Ovary (tissue), 9 donors: ENCODE results near the gene DYRK1A. TPM values are rescaled to one million over a fixed set of nuclear protein-coding genes. Genes with fewer than 3 reads are reported as not detected.

Experiments used
- DNase-seq, 5 donors: peaks; one replicate each; pipeline ENCODE4 v3.0.0-alpha.2; 2019 to 2020
- H3K27ac ChIP-seq, 2 donors: fragments of 200-600 bp; one replicate each; pipeline versions ENCODE4 v1.5.1 to v1.8.0; 2019 to 2022
- H3K27me3 ChIP-seq: fragments of 200-600 bp; one replicate; pipeline ENCODE4 v1.8.0; 2022
- H3K36me3 ChIP-seq: fragments of 200-600 bp; sonication (generic); one replicate; pipeline ENCODE4 v1.5.1; 2019
- H3K4me1 ChIP-seq: one replicate; pipeline ENCODE4 v1.8.1; 2013; ENCODE audit warnings: mild to moderate bottlenecking, moderate library complexity; ENCODE audit not compliant: insufficient read depth
- H3K4me3 ChIP-seq: fragments of 200-600 bp; sonication (generic); one replicate; pipeline ENCODE4 v1.5.1; 2017
- H3K9me3 ChIP-seq, 2 donors: fragments of 200-600 bp in 1 of 2; sonication (generic) in 1 of 2; one replicate each; pipeline versions ENCODE4 v1.5.1 to v1.8.1; 2013 to 2019; ENCODE audit warnings: mild to moderate bottlenecking in 1 of 2, moderate library complexity in 1 of 2
- EP300 ChIP-seq: sonication (generic); formaldehyde crosslinking; IDR thresholded peaks from one replicate; pipeline ENCODE4 v1.6.1; 2017; ENCODE audit warnings: antibody characterized with exemption
- POLR2A ChIP-seq: fragments of 450-650 bp; IDR thresholded peaks from one replicate; pipeline ENCODE4 v1.6.1; 2017; ENCODE audit warnings: antibody characterized with exemption, mild to moderate bottlenecking, moderate library complexity
- WGBS, 3 donors: extraction: QIAGEN DNeasy Blood & Tissue Kit in 1 of 3; methylation state at CpG; one replicate each; pipeline versions ENCODE4 v1.1.5 to v1.1.7; 2013 to 2017; 5-methylcytosine and 5-hydroxymethylcytosine counted together
- intact Hi-C, 4 donors: fragments of 100-400 bp; cut with DNase I; formaldehyde crosslinking; loops; one replicate each; pipeline versions ENCODE4 v1.11.0 to v1.15.1; 2022 to 2023
- polyA plus RNA-seq, 2 donors: library from polyadenylated mRNA; stranded (reverse); fragments of 200-250 nt in 1 of 2; fragments of 350-450 nt in 1 of 2; fragmentation: Illumina TruSeq in 1 of 2; extraction: RNeasy Lipid Tissue Mini Kit (QIAGEN cat#74804) in 1 of 2; gene quantifications; one replicate each; pipeline ENCODE4 v1.2.3, GENCODE V29; 2013 to 2014
- total RNA-seq, 7 donors: library from RNA; depleted of rRNA in 2 of 7; stranded (reverse); fragments of >200 nt in 2 of 7; fragmentation: NEBNext Ultra II Directional in 3 of 7; extraction: Animal tissue kit (Norgen Biotek cat#: 25700) in 3 of 7; gene quantifications; one replicate each; pipeline versions ENCODE4 v1.1.0 to v1.2.4, GENCODE V29; 2016 to 2023
- TF ChIP-seq, protein P1 (sequence below), 3 donors: fragments of 450-650 bp in 2 of 3; fragments of 200-600 bp in 1 of 3; IDR thresholded peaks; one replicate each; pipeline versions ENCODE4 v1.5.1 to v1.8.0; 2016 to 2022; ENCODE audit warnings: antibody characterized with exemption in 3 of 3, mild to moderate bottlenecking in 1 of 3
- donor health status: DM: no; HTN: no; CAD: no; lungs with moderate emphysema.
- donor health status: DM: no; HTN: no; CAD: no.
- donor health status: Bipolar disorder and iron deficiency.
- donor health status: DM: yes; HTN: yes; CAD: no.
- donor health status: DM: no; HTN: no; CAD: no.
- donor health status: DM: yes; HTN: yes; CAD: no.

Gene DYRK1A
- total and polyA plus RNA-seq, 9 donors = 30.9 to 89.0 (median 73.9) TPM

DNA sequence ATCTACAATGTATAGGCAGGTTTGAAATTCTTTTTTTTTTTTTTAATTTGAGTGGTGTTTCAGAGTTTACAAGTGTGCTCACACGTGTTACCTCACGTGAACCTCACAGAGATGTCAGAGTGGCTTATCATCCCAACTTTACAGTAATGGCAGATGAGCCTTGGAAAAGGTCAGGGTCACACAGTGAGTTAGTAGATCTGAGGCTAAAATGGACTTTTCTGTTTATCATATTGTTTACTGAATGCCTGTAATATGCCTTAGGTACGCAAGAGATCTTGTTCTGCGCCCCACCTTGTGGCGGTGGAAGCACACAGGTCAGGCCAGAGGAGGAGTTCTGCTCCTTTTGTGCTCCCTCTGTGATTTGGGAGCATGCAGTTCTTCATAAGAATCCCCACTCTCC lies 80.0 kb downstream of the DYRK1A start:
- no peak for DNase-seq
- Histone ChIP-seq H3K9me3 (no peaks in the 10 kb centered on the region), H3K27me3 (no peaks in the 10 kb centered on the region), H3K27ac (no peak overlapping the region), H3K4me1 (peaks cover 23% of the 10 kb centered on the region), H3K36me3 (no peaks in the 10 kb centered on the region), H3K4me3 (no peak overlapping the region)
- TF ChIP-seq, protein P1, sequence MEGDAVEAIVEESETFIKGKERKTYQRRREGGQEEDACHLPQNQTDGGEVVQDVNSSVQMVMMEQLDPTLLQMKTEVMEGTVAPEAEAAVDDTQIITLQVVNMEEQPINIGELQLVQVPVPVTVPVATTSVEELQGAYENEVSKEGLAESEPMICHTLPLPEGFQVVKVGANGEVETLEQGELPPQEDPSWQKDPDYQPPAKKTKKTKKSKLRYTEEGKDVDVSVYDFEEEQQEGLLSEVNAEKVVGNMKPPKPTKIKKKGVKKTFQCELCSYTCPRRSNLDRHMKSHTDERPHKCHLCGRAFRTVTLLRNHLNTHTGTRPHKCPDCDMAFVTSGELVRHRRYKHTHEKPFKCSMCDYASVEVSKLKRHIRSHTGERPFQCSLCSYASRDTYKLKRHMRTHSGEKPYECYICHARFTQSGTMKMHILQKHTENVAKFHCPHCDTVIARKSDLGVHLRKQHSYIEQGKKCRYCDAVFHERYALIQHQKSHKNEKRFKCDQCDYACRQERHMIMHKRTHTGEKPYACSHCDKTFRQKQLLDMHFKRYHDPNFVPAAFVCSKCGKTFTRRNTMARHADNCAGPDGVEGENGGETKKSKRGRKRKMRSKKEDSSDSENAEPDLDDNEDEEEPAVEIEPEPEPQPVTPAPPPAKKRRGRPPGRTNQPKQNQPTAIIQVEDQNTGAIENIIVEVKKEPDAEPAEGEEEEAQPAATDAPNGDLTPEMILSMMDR (IDR thresholded peaks at IDR 0.05) = no peak
- TF ChIP-seq POLR2A (no peak), EP300 (no peak)
- 86 to 89% (median 89%) methylated on average over 5 of the region's 5 CpGs for WGBS, 3 donors
- intact Hi-C loops = no loop called here

DNA sequence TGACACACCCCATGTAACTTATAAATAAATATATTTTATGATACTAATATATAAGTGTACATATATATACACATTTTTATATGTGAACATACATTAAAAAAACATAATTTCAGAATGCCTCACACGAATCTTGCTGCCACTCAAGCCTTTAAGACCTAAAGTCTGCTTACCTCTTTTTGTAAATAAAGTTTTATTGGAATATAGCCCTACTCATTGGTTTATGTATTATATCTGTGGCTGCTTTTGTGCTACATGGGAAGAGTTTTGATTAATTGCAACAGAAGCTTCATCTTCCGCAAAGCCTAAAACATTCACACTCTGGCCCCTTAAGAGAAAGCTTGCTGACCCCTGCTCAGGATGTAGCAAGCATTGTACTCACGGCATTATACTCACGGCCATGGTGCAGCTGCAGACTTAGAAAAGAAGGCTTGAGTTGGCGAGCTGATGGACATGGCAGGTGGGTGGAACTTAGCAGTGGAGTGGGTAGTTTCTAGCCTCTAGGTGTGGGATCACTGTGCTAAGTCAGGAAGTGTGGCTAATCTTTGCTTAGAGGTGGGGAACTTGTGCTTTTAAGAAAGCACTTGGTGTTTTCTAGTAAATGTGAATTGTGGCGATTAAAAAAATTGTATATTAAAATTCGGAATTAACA lies 80.8 kb downstream of the DYRK1A start:
- Histone ChIP-seq H3K36me3 (no peaks in the 10 kb centered on the region), H3K27me3 (no peaks in the 10 kb centered on the region), H3K4me3 (no peak overlapping the region), H3K27ac (no peak overlapping the region), H3K9me3 (no peaks in the 10 kb centered on the region), H3K4me1 (peaks cover 28% of the 10 kb centered on the region)
- WGBS, 3 donors = 91 to 94% (median 91%) methylated on average over 7 of the region's 7 CpGs
- intact Hi-C loops = no loop called here
- DNase-seq = no peak
- TF ChIP-seq EP300 = no peak
- TF ChIP-seq, protein P1 (IDR thresholded peaks at IDR 0.05) = no peak
- TF ChIP-seq POLR2A = no peak

DNA sequence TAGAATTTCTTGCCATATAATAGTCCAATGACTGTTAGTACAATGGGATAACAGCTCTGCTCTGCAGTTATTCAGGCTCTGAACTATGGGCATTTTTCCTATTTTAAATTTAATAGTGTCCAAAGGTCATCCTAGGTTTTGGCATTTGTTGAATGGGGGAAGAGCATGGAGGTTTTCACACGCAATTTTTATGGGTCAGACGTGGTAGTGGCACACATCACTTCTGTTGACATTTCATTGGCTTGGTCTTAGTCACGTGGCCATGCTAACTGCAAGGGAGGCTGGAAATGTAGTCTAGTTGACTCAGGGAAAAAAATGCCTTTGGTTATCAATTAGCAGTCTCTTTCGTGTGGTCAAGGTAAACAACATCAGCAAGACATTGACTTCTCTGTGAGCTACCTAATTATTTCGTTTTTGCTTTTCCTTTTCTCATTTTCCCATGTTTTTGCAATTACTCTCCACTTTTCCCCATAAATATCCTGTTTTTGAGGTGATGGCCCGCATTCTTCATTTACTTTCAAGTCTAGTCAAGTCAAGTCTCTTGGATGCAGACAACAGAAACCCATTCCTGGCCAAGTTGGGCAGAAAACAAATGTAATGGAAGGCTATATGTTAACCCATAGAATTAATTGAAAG lies 82.8 kb downstream of the DYRK1A start:
- DNase-seq = no peak
- Histone ChIP-seq H3K4me3 (no peak overlapping the region), H3K36me3 (no peaks in the 10 kb centered on the region), H3K4me1 (peaks cover 25% of the 10 kb centered on the region), H3K9me3 (no peaks in the 10 kb centered on the region), H3K27ac (no peak overlapping the region), H3K27me3 (no peaks in the 10 kb centered on the region)
- 82 to 90% (median 87%) methylated on average over 6 of the region's 6 CpGs for WGBS, 3 donors
- TF ChIP-seq POLR2A = no peak
- TF ChIP-seq EP300 = no peak
- TF ChIP-seq, protein P1 (IDR thresholded peaks at IDR 0.05) = no peak
- intact Hi-C loops = no loop called here

DNA sequence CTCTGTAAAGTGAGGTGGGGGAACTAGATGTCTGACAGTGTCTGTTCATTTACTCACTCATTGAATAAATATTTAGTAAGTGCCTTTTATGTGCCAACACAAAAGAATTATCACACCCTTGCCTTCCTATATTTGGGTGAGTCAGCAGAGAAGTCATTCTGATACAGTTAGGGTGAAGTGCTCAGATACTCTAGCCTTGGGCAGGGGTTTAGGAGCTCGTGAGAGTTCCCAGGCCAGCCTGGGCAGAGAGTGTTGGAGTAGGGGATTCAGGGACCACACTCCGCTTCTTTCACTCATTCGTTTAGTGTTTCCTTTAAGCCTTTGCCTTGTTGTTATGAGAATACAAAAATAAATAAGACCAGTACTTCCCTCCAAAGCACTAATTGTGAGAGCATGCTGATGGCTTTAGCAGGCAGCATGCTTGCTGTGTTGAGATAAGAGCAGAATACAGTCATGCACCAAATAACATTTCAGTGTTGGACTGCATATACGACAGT lies 83.9 kb downstream of the DYRK1A start:
- H3K4me3 ChIP-seq = no peak overlapping the region
- 64 to 77% (median 76%) methylated on average over 4 of the region's 4 CpGs for WGBS, 3 donors
- H3K9me3 ChIP-seq = no peaks in the 10 kb centered on the region
- no peaks in the 10 kb centered on the region for H3K27me3 ChIP-seq
- H3K4me1 ChIP-seq = peaks cover 20% of the 10 kb centered on the region
- intact Hi-C loops = no loop called here
- H3K27ac ChIP-seq = no peak overlapping the region
- no peaks in the 10 kb centered on the region for H3K36me3 ChIP-seq
- TF ChIP-seq EP300 = no peak
- TF ChIP-seq, protein P1 (IDR thresholded peaks at IDR 0.05) = no peak
- TF ChIP-seq POLR2A = no peak
- DNase-seq = no peak
